Ovary (tissue), 3 donors: ENCODE results near the gene OGFOD2.

ENCODE experiments used
- EP300 ChIP-seq: sonication (generic); formaldehyde crosslinking; IDR thresholded peaks from one replicate; pipeline ENCODE4 v1.6.1; 2017; ENCODE audit warnings: antibody characterized with exemption
- POLR2A ChIP-seq: fragments of 450-650 bp; IDR thresholded peaks from one replicate; pipeline ENCODE4 v1.6.1; 2017; ENCODE audit warnings: antibody characterized with exemption, mild to moderate bottlenecking, moderate library complexity
- TF ChIP-seq, protein P1 (sequence below), 3 donors: fragments of 450-650 bp in 2 of 3; fragments of 200-600 bp in 1 of 3; IDR thresholded peaks; one replicate each; pipeline versions ENCODE4 v1.5.1 to v1.8.0; 2016 to 2022; ENCODE audit warnings: antibody characterized with exemption in 3 of 3, mild to moderate bottlenecking in 1 of 3
- donor health status: DM: no; HTN: no; CAD: no.

DNA sequence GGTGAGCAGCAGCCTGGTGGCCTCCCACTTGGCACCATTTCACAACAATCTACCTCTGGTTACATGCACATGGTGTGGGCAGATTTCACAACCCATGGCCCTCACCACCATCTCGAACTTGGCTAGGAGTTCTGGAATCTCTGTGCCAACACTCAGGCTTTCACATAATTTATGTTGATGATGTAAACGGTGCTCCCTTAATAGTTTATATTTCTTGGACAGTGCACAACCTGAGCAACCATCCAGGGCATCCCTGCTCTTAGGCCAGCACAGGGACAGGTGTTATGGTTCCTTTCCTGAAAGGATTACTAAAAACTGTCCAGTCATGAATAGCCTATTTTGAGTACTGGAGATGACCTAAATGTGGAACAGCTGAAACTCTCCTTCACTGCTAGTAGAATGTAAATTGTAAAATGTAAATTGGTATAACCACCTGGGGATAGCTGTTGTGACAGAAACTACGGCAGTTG lies 37.4 kb upstream of the OGFOD2 start:
- TF ChIP-seq EP300 = no peak
- TF ChIP-seq POLR2A = no peak
- TF ChIP-seq, protein P1, sequence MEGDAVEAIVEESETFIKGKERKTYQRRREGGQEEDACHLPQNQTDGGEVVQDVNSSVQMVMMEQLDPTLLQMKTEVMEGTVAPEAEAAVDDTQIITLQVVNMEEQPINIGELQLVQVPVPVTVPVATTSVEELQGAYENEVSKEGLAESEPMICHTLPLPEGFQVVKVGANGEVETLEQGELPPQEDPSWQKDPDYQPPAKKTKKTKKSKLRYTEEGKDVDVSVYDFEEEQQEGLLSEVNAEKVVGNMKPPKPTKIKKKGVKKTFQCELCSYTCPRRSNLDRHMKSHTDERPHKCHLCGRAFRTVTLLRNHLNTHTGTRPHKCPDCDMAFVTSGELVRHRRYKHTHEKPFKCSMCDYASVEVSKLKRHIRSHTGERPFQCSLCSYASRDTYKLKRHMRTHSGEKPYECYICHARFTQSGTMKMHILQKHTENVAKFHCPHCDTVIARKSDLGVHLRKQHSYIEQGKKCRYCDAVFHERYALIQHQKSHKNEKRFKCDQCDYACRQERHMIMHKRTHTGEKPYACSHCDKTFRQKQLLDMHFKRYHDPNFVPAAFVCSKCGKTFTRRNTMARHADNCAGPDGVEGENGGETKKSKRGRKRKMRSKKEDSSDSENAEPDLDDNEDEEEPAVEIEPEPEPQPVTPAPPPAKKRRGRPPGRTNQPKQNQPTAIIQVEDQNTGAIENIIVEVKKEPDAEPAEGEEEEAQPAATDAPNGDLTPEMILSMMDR (IDR thresholded peaks at IDR 0.05) = no peak
